MV-4-11 (cell line): Measurements from ENCODE around the gene PRKCB.

Source experiments
- DNase-seq: peaks from one replicate; lab custom pipeline; 2025; lab: John Stamatoyannopoulos, UW

The PRKCB gene

DNA sequence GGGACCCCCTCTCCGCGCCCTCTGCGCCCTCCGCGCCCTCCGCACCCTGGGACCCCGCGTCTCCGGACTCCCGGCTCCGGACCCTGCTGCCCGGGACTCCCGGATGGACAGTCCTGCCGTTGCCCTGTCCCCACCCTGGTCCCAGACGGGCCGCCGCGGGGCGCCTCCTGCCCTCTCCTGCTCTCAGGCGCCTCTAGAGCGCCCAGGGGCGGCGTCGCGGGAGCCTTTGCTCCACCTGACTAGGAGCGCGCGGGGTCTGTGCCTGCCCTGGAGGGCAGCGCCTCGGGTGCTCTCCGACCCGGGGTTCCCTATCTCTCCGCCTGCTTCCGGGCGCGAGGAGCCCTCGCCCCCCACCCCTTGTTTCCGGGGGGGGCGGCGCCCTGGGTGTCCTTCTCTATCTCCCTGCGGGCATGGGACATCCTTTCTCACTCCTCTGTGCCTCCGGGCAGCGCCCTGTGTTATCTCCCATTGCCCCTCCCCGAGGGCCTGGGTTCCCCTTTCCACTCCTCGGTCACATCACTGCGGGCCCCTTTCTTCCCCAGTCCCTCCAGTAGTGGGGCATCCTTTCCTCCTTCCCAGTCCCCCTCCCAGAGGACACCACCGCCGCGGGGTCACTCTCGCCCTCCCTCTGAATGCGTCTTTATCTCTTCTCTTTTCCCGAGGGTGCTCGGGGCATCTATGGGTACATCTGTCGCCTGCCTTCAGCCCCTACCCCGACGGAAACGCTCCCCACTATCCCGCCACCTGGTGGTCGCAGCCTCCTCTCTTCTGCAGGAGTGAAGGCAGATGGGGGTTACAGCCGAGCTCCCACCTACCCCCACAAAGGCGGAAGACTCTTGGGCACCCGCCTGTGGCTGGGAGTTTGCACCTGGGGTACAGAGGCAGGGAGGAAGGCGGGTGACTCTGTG lies 875 bp downstream of the PRKCB start:
- DNase-seq: peak; percentile 20

DNA sequence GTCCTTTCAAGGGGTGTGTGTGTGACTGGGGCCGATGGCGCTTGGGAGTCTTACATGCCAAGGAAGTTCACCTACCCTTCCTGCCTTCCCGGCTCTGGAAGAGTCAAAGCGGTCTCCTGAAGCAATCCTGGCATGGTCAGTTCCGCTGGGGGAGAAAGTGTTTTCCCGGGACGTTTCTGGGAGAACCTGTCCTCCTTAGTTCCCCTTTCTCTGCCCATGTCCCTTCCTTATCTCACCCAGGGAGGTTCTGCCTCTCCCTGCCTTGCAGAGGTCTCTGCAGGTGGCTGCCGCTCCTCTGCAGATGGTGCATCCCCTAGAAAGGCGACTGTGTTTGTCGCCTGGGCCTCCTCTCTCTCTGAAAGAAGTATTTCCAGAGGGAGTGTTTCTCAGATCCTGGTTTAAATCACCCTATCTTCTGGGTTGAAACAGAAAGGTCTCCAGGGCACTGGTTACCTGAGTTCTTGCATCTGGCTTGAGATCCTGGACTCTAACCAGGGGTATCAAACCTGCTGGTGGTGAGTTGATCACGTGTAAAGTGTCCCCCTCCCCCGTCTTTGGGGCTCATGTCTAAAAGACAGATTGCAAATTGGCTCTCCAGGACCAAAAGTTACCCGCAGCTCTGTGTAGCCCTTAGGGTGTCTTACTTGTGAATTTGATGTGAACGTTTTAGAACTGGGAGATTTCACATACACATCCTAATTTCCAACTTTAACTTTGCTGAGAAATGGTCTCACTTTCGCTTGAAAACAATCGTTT lies 1.9 kb downstream of the PRKCB start:
- no peak for DNase-seq

DNA sequence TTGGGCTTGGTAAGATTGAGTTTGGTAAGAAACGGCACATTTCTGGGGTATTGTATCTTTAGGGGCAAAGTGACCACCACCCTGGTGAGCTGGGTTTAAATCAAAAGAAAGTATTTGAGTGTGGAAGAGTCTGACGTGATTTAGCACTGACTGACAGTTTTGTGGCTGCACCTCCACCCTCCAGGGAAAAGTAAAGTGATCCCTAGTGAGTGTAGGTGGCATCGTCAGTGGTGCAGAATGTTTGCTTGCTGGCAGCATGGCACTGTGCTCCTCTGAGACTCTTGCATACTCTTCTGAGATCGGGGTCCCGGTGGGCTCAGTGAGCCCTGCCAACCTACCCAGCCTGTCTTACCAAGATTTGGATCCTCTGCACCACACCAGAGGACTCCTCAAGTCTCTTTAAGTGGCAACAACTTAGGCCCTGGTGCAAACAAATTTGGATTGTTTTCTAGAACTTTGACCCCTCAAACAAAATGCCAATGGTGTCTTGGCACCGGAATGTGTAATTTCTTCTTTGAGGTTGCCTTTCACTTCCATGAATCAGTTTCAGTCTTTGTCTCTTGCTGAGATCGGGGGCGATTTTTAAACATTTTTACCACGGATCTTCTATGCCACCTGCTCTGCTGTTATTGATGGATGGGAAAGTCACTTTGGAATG lies 2.8 kb downstream of the PRKCB start:
- DNase-seq: no peak

DNA sequence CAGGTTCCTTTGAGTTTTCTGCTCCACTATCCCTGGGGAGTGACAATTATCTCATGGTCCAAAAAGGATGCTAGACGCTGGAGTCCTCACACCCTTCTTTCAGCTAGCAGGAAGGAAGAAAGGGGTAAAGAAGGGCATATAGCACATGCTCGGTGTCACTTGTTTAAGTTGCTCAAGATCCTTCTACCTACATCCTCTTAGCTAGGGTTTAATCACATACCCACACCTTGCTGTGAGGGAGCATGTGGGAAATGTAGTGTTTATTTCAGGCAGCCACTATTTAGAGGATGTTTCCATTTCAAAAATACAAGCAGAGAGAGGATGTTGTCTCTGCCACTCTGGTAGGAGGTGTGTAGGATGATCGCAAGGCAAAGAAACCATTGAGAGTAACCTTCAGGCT lies 4.5 kb downstream of the PRKCB start:
- no peak for DNase-seq

DNA sequence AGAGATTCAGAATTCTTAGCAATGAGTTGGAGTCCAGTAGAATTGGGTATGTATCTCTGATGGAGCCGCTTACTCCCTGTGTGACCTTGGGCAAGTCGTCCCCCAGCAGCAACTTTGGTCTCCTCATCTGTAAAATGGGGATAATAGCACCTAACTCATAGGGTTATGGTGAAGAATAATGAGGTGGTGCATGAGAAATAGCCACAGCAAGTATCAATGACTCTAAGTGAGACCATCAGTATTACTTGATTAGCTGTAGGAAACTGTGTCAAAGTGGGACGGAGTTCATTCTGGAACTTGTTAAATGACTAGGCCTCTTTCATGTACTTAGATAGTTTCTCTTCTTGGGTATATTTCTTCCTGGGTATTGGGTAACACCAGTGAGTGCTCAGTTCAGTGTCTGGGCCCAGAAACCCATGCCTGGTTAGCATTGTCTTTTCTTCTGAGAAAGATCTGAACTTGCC lies 6.4 kb downstream of the PRKCB start:
- DNase-seq: peak; percentile 47

DNA sequence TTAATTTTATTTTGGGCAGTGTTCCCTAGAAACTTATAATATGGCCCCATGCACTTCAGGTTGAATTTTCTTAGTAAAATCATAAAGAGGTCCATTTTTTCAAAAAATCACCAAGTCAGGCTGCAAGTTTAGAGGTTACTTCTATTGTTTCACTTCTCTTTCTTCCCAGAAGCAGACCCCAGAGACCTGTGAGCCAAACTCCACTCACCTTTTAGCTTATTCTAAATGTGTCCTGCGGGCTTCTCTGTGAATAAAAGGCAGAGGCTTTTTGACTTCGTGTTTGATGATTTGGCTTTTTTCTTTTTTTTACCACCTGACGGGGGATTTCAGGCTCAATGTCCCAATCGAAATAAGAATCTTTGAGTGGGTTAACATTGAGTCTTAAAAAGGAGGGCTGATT lies 7.4 kb downstream of the PRKCB start:
- peak; percentile 14 for DNase-seq

DNA sequence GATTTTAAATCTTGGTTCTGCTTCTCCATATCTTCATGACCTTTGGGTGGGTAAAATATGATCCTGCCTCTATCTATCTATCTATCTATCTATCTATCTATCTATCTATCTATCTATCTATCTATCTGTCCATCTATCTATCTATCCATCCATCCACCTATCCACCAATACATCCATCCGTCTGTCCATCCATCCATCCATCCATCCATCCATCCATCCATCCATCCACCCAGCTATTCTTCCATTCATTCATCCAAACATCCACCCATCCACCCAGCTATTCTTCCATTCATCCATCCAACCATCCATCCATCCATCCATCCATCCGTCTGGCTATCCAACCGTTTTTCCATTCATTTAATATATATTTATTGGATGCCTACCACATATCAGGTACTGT lies 11.5 kb downstream of the PRKCB start:
- no peak for DNase-seq

DNA sequence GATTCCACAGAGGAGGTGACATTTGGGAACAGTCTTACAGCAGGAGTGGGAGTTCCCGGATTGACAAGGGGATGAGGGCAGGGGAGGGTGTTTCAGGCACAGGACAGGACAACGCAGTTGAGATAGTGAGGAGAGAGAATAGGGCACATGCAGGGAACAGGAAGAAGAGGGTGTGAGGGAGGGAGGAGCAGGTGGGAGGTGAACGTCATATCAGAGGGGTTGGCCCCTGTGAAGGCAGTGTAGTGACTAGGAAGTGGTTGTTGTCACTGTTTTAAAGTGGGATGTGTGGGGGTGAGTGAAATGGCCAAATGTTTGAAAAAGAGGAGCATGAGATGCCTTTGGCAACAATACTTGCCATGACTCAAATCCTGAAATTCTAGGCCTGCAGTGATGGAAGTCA lies 12.2 kb downstream of the PRKCB start:
- no peak for DNase-seq

DNA sequence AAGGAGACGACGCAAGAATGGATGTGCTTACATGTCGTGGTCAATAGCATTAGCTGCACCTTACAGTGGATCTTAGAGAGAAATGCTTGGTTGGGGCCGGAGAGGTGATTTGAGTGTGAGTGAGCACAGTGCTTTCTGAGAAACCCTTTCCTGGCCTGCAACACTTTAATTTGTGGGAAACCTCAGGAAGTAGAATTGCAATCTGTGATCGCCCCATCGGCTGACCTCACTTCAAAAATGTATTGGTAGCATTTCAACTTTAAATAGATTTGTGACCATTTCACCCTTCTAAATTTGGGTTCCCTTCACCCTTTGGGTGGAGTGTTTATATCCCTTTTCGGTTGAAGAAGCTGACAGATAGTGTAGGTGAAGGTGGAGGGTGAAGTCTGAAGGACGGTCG lies 13.2 kb downstream of the PRKCB start:
- DNase-seq: peak; percentile 39

DNA sequence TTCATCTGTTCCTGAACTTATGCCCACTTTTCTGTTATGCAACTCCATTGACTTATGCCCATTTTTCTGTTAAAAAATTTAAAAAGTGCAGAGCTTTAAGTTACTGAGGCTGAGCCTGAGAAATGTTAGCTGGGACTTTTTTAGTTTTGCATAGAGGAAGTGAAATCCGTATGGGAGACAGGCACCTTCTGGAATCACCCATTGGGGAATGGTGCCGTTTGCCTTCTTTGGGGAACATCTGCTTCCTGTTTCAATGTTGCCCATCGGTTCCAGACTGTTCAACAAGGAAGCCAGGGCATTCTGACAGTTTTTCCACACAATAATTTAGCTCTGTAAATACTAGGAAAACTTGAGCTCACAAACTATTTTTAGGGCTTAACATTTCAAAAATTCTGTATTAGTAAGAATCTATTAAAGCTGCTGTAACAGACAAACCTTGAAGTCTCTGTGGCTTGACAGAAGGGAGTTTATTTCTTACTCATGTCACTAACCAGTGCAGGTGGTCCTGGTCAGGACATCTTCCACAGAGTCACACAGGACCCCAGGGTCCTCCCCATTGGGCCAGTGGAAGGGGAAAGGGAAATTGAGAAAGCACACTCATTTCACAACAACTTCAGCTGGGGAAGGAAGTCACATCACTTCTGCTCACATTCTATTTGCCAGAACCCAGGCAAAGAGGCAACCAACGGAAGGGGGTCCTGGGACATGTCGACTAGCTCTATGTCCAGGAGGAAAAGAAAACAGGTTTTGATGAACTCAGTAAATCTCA lies 17.2 kb downstream of the PRKCB start:
- DNase-seq: peak; percentile 78

DNA sequence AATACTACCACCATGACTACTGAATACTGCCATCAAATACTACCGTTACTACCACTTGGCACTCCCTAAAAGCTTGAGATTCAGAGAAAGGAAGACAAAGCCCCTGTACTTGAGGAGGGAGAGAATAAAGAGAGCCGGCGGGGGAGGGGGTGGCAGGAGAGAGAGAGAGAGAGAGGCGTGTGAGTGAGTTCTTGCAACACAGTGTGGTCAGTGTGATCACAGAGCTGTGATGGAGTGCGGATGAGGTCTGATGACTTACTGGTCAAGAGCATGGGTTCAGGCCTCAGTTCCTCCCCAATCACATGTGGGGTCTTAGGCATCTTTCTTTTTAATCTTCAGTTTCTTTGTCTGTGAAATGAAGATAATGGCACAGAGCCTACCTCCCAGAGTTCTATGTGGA lies 19.2 kb downstream of the PRKCB start:
- peak; percentile 86 for DNase-seq

DNA sequence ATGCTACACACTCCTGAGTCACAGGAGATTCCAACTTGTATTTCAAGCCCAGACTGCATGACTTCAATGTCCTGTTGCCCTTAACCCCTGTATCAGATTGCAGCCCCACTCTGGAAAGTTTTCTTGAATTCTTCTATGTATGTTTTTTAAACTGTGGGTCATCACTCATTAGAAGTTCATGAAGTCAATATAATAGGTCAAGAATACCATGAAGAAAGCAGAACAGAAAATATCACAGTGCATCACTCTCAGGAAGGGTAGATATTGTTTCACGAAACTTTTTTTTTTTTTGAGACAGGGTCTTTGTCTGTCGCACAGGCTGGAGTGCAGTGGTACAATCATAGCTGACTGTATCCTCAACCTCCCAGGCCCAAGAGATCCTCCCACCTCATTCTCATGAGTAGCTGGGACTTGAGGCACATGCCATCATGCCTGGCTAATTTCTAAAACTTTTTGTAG lies 20.5 kb downstream of the PRKCB start:
- DNase-seq: peak; percentile 19

DNA sequence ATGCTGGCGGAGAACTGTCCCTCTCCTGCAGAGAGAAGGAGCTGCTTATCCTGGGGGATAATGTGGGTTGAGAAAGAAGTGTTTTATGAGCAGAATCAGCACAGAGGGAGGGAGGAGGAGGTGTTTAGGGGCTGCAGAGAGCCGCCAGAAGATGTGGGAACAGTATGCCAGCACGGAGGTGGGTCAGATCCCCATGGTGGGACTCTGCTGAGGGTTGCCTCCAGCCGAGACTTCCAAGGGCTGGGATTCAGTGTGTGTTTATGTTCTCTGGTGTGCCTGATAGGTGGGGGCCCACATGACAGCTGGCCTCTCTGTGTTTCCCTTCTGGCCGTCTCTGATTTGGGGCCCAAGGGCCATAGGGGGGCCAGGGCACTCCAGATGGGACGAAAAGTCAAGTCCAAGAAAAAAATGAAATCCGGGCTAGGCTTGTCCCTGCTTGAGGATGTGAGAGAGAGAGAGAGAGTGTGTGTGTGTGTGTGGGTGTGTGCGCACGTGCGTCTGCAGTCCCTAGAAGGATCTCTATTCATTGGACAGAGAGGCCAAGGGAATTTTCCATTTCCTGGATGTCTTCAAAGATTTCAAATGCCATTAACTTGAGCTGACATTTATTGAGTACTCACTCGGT lies 21.6 kb downstream of the PRKCB start:
- DNase-seq: peak; percentile 88

DNA sequence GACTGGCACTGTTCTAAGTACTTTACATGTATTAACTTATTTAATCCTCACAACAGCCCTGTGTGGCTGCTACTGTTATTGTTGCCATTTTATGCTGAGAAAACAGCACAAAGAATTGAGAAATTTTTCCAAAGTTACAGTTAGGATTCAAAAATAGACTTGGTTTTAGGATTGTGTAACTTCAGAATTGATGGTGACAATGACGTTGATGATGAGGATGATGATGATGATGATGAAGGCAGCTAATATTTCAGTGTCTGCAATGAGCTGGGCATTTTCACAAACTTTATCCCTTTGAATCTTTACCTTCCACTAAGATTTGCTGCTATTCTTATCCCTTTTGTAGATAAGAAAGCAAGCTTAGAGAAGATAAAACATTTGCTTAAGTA lies 22.1 kb downstream of the PRKCB start:
- peak; percentile 88 for DNase-seq

DNA sequence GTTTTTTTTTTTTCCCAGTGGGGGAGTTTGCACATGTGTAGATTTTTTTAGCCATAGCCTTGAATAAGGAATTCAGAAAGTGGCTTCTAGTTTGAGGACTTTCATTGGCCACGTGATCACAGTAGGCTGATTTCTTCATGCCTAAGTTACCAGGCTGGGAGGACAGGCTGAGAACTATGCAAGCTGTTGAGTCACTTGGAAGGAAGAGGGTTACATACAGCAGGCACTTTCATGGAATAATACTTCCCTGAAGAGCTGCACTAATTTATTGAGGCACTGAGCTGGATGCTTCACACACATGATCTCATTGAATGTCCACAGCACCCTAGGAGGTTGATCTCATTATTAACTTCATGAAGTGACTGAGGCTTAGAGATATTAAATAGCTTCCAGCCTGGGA lies 22.8 kb downstream of the PRKCB start:
- DNase-seq: peak; percentile 83

DNA sequence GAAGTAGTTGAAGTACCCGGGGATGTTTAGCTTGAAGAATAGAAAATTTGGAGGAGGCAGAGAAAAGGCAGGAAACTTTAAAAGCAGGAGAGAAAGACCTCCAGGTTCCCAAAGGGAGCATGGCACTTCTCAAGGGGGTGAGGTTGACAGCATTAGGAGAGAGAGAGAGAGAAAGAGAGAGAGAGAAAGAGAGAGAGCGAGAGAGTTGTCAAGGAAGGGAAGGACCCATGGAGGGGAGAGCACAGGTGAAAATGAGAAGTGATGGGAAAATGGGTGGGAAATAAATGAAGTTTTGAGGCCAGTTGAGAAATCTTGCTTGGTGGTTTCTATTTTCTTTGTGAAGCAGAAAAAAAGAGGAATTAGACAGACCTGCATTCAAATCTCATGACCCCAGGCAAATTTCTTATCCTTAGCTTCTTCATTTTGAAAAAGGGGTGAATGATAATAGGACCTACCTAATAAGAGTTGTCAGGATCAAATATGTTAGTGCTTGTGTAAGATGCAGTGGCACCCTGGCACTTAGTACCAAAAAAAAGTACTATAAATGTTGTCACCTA lies 24.0 kb downstream of the PRKCB start:
- DNase-seq: peak; percentile 74

DNA sequence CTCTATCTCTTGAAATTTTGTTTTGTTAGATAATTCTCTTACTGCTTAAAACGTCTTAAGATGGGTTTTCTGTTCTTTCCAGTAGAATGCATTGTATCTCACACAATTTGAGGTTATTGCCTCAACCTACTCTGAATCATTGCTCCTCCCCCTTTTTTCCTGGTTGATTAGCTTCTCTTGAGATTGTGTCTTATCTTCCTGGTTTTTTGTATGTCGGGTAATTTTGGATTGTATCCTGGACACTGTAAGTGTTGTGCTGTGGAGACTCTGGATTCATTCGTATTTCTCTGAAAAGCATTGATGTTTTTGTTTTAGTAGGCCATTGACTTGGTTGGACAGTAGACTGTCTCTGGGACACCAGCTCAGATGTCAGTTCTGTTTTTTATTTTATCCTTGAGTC lies 26.1 kb downstream of the PRKCB start:
- no peak for DNase-seq

DNA sequence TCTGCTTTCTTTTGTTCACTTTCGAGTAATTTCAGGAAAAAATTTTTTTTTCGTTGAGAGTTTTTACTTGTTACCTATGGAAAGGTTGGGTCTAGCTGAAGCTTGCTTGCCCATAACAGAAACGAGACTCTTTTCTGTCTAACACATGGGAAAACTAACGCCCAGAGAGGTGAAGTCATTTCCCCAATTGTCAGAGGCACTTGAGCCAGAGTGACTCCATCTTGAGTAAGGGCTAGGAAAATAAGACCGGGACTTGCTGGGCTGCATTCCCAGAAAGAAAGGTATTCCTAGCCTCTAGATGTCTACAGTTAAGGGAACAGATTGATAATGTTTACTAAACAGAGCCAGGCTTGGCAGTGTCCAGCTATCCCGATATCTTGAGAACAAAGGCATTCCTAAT lies 26.8 kb downstream of the PRKCB start:
- no peak for DNase-seq

DNA sequence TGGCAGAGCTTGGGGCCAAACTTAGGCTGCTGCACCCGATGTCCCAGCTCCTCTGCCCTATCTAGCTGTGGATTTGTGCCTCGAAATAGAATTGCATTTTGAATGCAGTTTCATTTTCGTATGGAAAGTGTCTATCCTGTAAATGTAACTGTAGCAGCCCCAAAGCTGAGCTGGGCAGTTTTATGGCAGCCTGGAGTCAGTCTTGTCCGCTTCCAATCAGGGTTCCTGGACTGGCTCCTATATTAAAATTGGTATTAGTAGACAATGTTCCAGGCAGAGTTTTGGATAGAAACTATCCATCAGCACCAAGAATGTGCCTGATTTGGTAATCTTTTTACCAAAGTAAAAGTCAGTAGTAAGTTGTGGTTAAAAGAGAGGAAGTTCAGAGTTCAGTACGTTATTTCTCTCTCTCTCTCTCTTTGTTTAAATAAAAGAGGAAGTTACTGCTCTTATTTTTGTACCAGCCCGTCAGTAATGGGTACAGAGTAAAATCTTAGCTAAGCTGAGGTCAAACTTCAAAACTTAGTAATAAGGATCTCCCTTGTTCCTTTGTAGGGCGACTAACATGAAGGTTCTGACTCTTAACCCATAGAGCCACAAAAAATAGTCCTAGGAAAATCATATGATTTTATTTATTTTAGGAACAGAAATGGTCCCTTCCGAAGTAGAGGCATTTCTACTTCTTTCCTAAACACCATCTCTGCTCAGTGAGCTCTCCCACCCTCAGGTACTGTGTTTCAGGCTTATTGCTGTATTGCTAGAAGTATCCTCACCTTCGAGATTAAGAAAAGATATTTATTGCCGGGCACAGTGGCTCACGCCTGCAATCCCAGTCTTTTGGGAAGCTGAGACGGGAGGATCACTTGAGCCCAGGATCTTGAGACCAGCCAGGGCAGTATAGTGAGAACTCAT lies 28.0 kb downstream of the PRKCB start:
- peak; percentile 97 for DNase-seq

DNA sequence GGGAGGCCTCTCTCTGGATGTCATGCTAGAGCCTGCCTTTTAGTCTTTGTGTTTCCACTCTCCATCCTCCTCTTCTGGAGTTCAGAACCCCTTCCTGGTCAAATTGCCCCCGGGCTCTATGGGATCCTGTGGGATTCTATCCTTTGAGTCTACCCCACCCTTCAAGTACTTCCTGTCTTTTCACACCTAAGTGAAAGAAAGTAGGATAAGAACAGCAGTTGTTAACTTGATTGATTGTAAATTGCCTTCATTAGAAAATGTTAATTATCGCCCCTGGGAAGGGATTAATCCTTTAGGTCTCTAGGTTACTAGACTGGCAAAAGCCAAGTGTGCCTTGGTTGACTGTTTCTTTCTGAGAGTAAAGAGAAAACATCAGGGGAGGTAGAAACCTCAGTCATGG lies 30.1 kb downstream of the PRKCB start:
- DNase-seq: no peak
